NCI-H128 (cell line): ENCODE measurements around the gene ZNF503.

ENCODE experiments used
- DNase-seq: peaks from one replicate; lab custom pipeline; 2025; ENCODE audit not compliant: unreplicated experiment; lab: John Stamatoyannopoulos, UW

Gene ZNF503

GRCh38 chr10:75356484-75356883, 45.1 kb downstream of the ZNF503 start:
- DNase-seq, result no peak

- DNase-seq, result no peak
Observed at GRCh38 chr10:75355706-75356105, 45.9 kb downstream of the ZNF503 start.

GRCh38 chr10:75353183-75353582, 48.4 kb downstream of the ZNF503 start:
- DNase-seq, result no peak

- no peak for DNase-seq
Observed at GRCh38 chr10:75352650-75353049, 48.9 kb downstream of the ZNF503 start.

GRCh38 chr10:75351637-75352036, 49.9 kb downstream of the ZNF503 start:
- no peak for DNase-seq

- no peak for DNase-seq
Observed at GRCh38 chr10:75350791-75351190, 50.8 kb downstream of the ZNF503 start.
